Left ventricle myocardium superior (tissue), 1 donor: ENCODE measurements around the gene TMEM255A. TPM values are rescaled to one million over a fixed set of nuclear protein-coding genes. Genes with fewer than 3 reads are reported as not detected.

ENCODE experiments used
- ATAC-seq: fragments of 200-7000 bp; cut with Tn5 transposase; one replicate; pipeline ENCODE4 v1.9.1; 2020; ENCODE audit warnings: mild to moderate bottlenecking, moderate library complexity
- DNase-seq: peaks from one replicate; pipeline ENCODE4 v3.0.0-alpha.2; 2020
- intact Hi-C: fragments of 100-400 bp; cut with micrococcal nuclease; formaldehyde crosslinking; loops from one replicate; pipeline ENCODE4 v1.11.0; 2022
- total RNA-seq: library from RNA; stranded (reverse); fragmentation: NEBNext Ultra II Directional; extraction: Animal tissue kit (Norgen Biotek cat#: 25700); gene quantifications from one replicate; pipeline ENCODE4 v1.2.1, GENCODE V29; 2021
- donor health status: DM: no; HTN: yes; CAD: no; lungs with severe emphysema.

The TMEM255A gene
- total RNA-seq, 1 donor from 2014 or later = 0.72 TPM

DNA sequence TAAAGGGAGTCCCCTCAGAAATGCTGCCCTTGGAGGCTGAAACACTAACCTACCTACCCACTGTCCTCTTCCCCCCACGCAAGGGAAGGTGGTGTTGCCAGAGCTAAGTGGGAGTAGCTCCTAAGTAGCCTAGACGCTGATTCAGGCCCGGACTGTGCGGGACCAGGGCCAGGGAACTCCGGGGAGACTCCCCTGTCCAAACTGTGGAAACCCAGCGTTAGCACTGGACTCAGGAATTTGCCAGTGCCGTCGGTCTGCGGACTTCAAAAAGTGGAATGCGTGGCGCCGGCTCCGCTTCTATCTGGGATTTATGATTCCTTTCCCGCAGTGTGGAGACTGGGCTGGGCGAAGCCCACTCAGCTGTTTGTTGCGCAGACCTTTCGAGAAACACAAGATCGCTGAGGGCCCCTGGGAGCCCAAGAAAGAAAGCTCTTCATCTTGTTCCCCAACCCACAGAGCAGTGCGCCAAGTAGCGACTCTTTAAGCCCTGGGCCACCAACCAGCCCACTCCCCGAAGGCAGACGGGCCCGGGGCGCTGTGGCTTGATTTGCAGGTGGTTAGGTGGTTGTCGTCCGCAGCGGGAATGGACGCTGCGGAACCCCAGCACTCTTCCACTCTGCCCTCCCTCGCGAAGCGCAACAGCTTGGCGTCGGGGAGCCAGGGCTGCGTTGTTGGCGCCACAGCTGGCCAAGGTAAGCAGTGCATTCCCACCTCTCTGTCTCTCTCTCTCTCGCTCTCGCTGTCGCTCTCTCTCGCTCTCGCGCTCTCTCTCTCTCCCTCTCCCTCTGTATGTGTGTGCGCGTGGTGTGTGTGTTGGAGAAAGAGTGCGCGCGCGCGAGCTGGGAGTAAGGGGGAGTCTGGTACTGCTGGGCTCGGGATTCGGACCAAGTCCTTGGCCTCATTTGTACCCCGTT is 2.0 kb downstream of the TMEM255A start:
- intact Hi-C loops = no loop called here
- ATAC-seq = peak; percentile 88
- DNase-seq = peak; percentile 61

DNA sequence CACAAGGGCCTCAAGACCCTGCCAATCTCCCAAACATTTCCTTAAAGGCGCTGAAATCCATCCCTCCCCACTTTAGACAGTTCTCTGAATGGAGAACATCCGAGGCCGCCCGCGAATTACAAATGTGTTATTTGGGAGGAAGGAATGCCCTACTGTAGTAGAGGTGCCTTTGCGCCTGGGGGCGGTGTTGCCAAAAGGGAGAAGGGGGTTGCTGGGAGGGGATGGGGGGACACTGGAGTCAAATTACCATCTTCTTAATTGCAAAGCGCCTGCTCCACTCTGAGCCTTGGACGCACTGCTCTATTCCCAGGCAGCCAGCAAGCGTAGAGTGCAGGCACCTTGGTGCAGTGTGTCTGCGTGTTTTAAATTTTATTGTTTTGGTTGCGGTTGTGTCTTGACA is 2.7 kb downstream of the TMEM255A start:
- DNase-seq (no peak), ATAC-seq (peak; percentile 19)
- intact Hi-C loops = no loop called here

- DNase-seq (no peak), ATAC-seq (no peak)
- intact Hi-C loops = no loop called here
These were observed 4.6 kb downstream of the TMEM255A start for GRCh38 chrX:120306630-120307029.

GRCh38 chrX:120305531-120306141 is 5.6 kb downstream of the TMEM255A start:
- no peak for ATAC-seq
- intact Hi-C loops = no loop called here
- DNase-seq = no peak

DNA sequence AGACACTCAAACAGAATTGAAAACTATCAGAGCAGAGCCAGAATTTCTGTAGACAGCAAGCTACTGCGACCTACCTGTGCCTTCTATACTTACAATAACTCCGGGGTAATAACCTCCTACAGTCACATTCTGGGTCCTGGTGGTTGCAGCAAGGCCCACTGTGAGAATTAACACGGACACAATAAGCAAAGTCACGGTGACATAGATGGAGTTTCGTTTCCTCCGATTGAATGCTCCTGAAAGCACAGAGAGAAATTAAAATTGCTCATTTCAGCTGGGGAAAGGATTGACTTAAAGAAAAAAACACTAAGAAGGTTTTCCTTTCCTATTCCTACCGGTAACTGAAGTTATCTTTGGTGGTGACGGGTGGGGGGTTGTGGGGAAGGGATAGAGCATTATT is 7.0 kb downstream of the TMEM255A start:
- intact Hi-C loops = no loop called here
- DNase-seq = no peak
- no peak for ATAC-seq

- intact Hi-C loops = no loop called here
- no peak for ATAC-seq
- peak; percentile 20 for DNase-seq
These were observed 8.8 kb downstream of the TMEM255A start for GRCh38 chrX:120302434-120302833.

- DNase-seq (no peak), ATAC-seq (no peak)
- intact Hi-C loops = no loop called here
These were observed 9.3 kb downstream of the TMEM255A start for GRCh38 chrX:120301960-120302359.

DNA sequence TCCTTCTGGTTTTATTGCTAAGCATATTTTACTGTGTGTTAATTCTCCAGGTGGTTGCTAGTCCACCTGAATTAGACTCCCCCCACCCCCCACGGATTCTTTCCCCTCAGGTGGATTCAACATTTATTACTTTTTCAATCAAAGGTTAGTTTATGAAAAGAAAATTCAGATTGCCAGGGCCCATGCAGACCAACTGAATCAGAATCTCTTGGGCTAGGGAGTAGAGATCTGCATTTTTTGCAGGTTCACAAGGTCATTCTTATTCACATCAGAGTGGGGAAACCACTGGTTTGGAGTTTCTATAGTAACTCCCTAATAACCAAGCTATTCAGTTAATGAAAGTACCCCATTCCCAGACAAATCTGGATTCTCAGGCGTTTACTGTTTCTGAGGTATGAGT is 9.8 kb downstream of the TMEM255A start:
- no peak for ATAC-seq

DNA sequence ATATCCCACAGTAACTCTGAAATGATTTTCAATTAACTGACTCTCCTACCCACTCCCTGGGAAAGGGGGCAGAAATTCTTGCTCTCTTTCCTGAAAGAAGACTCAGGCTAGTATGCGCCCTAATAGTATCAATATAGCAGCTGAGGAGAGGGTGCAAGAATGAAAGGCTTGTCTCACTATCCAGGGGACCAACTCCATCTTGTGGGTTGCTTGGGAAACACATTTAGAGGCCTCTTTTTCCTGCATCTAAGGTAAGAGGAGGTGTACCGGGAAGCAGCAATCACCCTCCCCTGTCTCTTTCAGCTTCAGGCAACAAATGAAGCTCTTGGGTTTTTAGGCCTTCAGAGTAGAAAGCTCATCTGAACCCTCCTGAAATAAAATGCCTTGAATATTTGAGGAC is 11.3 kb downstream of the TMEM255A start:
- intact Hi-C loops = no loop called here
- ATAC-seq (no peak), DNase-seq (no peak)

More for the DNA sequence above, 9.8 kb downstream of the TMEM255A start:
- intact Hi-C loops = no loop called here
- no peak for DNase-seq

DNA sequence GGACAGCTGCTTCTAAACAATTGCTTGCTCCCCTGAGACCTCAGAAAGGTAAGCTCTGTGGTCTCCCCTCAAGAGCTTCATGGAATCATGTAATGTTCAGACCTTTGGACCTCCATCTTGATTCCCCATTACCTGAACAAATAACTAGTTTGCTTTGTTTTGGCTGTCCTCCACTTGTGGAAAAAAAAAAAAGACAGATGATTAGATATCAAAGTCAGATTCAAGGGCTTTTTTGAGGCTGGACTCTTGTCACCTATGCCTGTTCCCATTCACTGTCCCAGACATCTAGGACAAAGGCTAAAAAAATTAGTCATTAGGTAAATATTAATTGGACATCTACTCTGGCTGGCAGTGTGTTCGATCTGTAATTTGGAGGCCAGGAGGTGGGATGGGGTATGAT is 13.3 kb downstream of the TMEM255A start:
- no peak for DNase-seq
- ATAC-seq = no peak
- intact Hi-C loops = no loop called here

- ATAC-seq (no peak), DNase-seq (no peak)
- intact Hi-C loops = no loop called here
These were observed 16.6 kb downstream of the TMEM255A start for GRCh38 chrX:120294651-120295050.

- DNase-seq (no peak), ATAC-seq (no peak)
- intact Hi-C loops = no loop called here
These were observed 18.2 kb downstream of the TMEM255A start for GRCh38 chrX:120293015-120293414.

GRCh38 chrX:120291211-120291610 is 20.1 kb downstream of the TMEM255A start:
- intact Hi-C loops = no loop called here
- ATAC-seq (no peak), DNase-seq (no peak)

DNA sequence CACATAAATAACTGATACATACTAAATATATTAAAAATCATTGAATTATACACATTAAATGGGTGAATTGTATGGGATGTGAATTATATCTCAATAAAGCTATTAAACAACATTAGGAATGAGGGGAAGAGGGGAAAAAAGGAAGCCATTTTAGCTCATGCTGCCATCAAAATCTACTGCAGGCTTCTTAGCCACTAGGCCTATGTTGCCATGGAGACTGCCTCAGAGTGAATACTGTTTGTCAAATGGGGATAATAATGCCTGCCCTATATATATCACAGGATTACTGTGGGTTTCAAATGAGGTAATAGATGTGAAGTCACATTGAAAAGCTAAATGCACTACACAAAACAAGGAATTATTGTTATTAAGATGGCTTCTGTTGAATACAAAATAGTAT is 21.2 kb downstream of the TMEM255A start:
- intact Hi-C loops = no loop called here
- no peak for ATAC-seq
- no peak for DNase-seq

DNA sequence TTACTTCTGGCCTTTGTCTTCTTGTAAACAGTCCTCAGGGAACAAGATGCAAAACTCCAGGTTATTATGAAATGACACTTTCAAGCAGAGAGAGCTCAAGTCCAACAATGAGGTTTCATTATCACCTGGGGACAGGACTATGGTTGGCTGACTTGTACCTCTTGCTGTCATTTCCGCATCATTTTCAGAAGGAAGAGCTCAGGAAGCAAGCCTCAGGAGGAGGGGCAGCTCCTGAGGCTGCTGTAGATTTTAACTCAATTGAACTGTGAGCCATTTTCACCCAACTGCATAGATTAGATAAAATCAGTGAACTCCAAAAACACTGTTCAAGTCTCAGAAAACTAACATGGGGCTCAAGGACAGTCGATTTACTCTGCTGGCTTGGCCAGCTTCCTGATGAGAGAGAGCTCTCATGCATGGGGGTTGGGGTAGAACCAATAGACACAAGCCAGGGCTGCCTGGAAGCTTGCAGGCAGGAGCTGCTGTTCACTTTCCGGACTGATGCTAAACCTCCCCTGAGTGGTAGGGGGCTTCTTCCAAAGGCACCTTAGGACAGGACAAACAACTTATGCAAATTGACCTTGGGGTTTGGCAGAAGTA is 23.6 kb downstream of the TMEM255A start:
- intact Hi-C loops = no loop called here
- no peak for ATAC-seq

GRCh38 chrX:120286733-120287512 is 24.3 kb downstream of the TMEM255A start:
- DNase-seq (no peak), ATAC-seq (no peak)
- intact Hi-C loops = no loop called here

More for the DNA sequence above, 23.6 kb downstream of the TMEM255A start:
- no peak for DNase-seq

DNA sequence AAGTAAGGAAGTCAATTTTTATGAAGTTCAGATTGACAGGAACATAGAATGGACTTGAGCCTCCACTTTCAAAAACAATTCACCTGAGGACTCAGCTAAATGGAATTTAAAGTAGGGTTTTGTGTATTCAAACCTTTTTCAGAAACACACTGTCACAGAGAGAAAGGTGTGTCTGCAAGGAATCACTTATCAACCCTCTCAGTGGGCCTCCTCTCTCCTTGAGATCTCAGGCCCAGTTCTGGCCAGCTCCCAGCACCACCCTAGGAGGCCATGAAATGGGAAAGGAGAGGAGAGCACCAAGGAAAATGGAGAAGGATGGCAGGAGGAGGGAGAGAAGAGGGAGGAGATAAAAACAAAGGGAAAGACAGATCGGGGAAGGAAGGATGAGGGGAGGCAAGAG is 28.6 kb downstream of the TMEM255A start:
- DNase-seq (no peak), ATAC-seq (no peak)
- intact Hi-C loops = no loop called here

GRCh38 chrX:120281761-120282160 is 29.5 kb downstream of the TMEM255A start:
- DNase-seq = no peak
- ATAC-seq = no peak
- intact Hi-C loops = no loop called here

DNA sequence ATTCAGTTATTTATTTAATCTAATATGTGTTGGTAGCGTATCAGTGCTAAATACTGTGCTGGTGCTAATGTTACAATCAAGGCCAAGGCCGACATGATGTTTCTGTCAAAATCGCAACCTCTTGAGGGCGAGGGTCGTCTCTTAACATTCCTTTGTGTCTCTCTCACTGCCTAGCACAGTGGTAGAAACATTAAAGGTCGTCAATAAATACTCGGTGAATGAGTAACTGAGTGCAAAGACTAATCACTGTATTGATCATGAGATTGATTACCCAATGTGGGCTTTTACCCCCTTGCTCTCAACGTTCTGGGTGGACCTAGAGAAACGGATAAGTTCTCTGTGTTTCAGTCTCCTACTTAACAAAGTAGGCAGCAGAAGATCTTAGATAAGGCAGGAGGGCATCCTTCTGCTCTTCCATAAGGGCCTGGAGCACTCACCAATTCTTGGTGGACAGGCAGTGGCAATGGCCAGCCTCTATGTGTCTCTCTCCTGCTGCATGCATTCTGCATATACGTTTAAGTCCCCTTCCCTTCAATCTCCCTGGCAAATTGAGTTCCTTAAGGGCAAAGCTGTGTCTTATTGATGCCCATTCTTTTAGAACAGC is 30.1 kb downstream of the TMEM255A start:
- DNase-seq = no peak
- ATAC-seq = no peak
- intact Hi-C loops = no loop called here
